A172 (cell line): ENCODE data around the gene TMEM208. TPM values are rescaled to one million over a fixed set of nuclear protein-coding genes. Genes with fewer than 3 reads are reported as not detected.
A peak's percentile ranks its signal among the peaks of the same experiment; 100 is the strongest.

Experiments
- DNase-seq: peaks from one replicate; pipeline ENCODE4 v3.0.0-alpha.2; 2015; ENCODE audit warnings: low spot score
- total RNA-seq: library from RNA; depleted of rRNA; stranded (reverse); fragments of >200 nt; shearing (Covaris generic); gene quantifications from 2 replicates; pipeline ENCODE4 v1.2.3, GENCODE V29; 2014; rRNA removed

The TMEM208 gene
- total RNA-seq: 48.0 and 59.4 TPM in 2 replicates

- peak; percentile 97 for DNase-seq
Observed at GRCh38 chr16:67226804-67227566, at the start of gene TMEM208. TSS of gene TMEM208 (plus strand) at chr16:67227130. CDS start at chr16:67227219, 89 bp downstream.

- DNase-seq: no peak
Observed at GRCh38 chr16:67177743-67178699, 48.9 kb upstream of the TMEM208 start.

- no peak for DNase-seq
Observed at GRCh38 chr16:67179421-67180080, 47.4 kb upstream of the TMEM208 start.

GRCh38 chr16:67180166-67180565 is 46.8 kb upstream of the TMEM208 start:
- DNase-seq: no peak

DNA sequence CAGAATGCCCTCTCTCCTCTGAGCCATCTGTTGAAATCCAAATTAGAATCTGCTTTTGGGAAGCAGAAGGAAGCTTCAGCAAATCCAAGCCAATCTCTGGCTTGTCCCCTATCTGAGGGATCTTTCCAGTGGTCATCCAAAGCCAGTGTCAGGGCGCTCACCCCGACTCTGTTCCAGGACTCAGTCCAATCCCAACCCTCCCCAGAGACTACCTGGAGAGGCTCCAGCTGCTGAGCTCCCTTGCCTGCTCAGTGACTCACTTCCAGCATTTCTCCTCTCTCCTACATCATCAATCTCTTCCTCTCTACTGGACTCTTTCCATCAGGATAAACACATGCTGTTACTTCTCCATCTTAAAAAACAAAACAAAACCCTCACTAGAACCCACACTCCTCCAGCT is 45.6 kb upstream of the TMEM208 start:
- DNase-seq: peak; percentile 92

- no peak for DNase-seq
Observed at GRCh38 chr16:67182288-67182687, 44.6 kb upstream of the TMEM208 start.

DNA sequence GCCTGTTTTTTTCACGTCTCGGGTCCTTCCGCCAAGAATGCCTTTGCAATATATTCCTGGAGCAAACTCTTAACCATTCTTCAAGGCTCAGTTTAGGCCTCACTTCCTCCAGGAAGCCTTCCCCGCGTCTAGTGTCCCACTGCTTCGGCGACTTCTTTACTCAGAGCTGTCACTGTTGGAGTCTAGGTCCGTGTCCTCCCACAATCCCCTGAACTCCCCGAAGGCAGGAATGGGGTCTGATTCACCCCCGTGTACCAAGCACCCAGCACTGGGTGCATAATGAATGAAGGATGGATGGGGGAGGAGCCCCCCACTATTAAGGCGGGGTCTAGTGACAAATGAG is 43.7 kb upstream of the TMEM208 start:
- DNase-seq: no peak

- peak; percentile 99 for DNase-seq
Observed at GRCh38 chr16:67183627-67184452, 43.1 kb upstream of the TMEM208 start, which contains the start of gene MATCAP1. TSS of gene MATCAP1 (minus strand) at chr16:67183963. CDS start at chr16:67180610, 3,353 bp downstream.

GRCh38 chr16:67184453-67184994 is 42.4 kb upstream of the TMEM208 start:
- no peak for DNase-seq

GRCh38 chr16:67184995-67185650 is 41.8 kb upstream of the TMEM208 start:
- DNase-seq: peak; percentile 84

DNA sequence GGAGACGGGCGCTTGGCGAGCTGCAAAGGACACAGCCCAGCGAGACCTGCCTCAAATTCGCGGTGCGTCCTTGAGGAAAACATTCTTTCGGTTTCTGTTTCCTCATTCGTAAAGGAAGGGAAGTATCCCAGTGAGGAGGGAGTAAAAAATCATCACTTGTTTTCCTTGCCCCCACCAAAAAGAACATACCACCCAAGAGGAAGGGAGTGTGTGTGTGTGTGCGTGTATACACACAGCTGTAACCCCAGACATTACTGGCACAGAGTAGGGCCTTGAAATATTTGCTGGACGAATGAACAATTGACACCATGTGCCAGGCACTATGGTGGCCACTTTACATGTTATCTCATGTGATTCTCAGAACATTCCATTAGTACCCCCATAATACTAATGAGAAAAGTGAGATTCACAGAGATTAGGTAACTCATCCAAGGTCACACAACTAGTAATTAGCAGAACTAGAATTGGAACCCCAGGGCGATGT is 41.2 kb upstream of the TMEM208 start:
- DNase-seq: no peak

GRCh38 chr16:67186550-67186950 is 40.4 kb upstream of the TMEM208 start:
- peak; percentile 80 for DNase-seq

- DNase-seq: no peak
Observed at GRCh38 chr16:67187175-67187890, 39.6 kb upstream of the TMEM208 start.

GRCh38 chr16:67188323-67188722 is 38.6 kb upstream of the TMEM208 start:
- no peak for DNase-seq

DNA sequence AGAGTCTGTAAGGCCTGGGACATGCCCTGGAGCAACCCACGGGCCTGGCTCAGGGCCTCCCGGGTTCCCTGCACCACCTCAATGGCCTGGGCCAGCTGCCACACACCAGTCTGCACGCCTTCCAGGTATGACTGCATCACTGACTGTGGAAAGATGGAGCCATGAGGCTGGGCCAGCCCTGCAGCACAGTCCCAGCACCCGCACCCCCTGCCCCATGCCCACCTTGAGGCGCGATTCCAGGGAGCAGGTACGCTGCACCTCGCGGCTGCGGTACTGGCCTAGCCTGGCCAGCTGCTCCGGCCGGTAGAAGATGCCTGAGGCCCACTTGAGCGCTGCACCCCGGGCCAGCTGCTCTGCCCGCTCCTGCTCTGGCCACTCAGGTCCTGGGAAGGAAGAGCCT is 38.1 kb upstream of the TMEM208 start:
- no peak for DNase-seq

DNA sequence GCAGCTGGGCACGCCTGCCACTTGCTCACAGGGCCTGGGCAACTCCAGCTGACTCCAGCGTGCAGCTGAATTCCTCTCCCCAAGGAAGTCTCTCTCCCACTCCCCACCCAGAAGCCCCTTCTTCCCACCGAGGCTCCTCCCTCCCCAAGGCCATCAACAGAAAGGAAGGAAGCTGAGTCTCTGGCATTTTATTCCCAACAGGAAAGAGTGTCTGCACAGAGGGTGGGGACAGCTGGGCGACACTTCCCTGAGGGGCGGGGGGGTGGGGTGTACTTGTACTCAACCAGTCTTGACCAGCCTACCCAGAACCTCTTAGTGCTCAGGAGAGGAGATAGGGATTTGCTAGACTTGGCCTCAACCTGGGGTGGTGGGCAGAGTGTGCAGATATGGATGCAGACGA is 36.9 kb upstream of the TMEM208 start, which contains the start of gene EXOC3L1:
Gene EXOC3L1 (minus strand): TSS at position 96 of the 400 bp plus-strand sequence. CDS start 460 bp downstream, outside the sequence.
- DNase-seq: no peak

GRCh38 chr16:67190448-67191399 is 36.2 kb upstream of the TMEM208 start:
- no peak for DNase-seq

DNA sequence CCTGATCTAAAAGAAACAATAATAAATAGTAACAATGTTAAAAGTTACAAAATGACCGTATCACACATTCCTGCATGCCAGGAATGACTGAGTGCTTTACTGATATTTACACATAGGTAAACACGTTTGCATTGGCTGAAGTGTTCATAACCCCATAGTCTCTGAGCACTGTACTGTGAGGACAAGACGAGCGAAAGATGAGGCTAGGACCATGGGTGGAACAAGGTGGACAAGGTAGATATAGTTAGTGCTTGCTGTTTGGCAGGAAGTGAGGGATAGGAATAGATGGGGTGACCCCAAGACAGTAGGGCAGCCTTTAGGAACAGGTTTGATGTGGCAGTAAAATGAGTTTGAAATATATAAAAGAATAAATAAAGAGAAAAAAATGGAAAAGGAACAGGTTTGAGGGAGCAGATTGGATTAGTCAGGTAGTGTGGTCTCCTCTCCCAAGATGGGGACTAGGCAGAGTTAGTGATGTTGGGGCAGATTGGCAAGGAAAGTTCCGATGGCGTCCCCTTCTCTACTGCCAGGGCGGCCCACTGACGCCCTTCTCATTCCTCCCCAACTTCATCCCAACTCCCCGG is 35.4 kb upstream of the TMEM208 start:
- no peak for DNase-seq
